OCI-LY7 (cell line): ENCODE measurements around the gene LCAT.

Experiments
- EZH2phosphoT487 ChIP-seq: fragments of 200-600 bp; sonication (generic); IDR thresholded peaks from 2 replicates; pipeline ENCODE4 v1.6.1; 2018; ENCODE audit warnings: low read depth, borderline replicate concordance, mild to moderate bottlenecking, mixed run types, antibody characterized with exemption, low read length, moderate library complexity, mixed read lengths
- TF ChIP-seq, protein P1 (sequence below): fragments of 200-600 bp; sonication (generic); conservative IDR thresholded peaks from 2 replicates; pipeline ENCODE4 v1.5.1; 2014; ENCODE audit warnings: mild to moderate bottlenecking, antibody characterized with exemption, low read length, moderate library complexity, mixed read lengths

DNA sequence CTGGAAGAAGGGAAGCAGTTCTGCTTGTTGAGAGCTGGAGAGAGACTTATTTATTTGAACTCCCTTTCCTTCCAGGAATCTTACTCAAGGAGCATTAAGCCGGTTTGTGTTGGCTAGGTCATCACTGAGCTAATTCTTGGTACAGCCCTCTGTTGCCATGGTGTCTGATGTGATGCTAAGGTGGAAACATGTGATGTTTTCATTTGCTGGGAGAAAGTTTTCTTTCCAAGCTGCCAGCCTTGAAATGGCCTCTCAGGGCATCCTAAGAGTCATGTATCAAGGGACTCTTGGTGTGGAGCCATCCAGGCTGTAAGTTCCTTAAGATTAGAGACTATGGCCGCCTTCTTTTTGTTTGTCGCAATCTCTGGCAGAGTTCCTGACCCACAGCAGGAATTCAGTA, 46.7 kb downstream of the LCAT start:
- TF ChIP-seq, protein P1, sequence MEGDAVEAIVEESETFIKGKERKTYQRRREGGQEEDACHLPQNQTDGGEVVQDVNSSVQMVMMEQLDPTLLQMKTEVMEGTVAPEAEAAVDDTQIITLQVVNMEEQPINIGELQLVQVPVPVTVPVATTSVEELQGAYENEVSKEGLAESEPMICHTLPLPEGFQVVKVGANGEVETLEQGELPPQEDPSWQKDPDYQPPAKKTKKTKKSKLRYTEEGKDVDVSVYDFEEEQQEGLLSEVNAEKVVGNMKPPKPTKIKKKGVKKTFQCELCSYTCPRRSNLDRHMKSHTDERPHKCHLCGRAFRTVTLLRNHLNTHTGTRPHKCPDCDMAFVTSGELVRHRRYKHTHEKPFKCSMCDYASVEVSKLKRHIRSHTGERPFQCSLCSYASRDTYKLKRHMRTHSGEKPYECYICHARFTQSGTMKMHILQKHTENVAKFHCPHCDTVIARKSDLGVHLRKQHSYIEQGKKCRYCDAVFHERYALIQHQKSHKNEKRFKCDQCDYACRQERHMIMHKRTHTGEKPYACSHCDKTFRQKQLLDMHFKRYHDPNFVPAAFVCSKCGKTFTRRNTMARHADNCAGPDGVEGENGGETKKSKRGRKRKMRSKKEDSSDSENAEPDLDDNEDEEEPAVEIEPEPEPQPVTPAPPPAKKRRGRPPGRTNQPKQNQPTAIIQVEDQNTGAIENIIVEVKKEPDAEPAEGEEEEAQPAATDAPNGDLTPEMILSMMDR = no peak
- TF ChIP-seq EZH2phosphoT487 = no peak
